CD4-positive, alpha-beta T cell (primary cell): ENCODE measurements around the gene P2RY11. TPM values are rescaled to one million over a fixed set of nuclear protein-coding genes. Genes with fewer than 3 reads are reported as not detected.

ENCODE experiments used
- ATAC-seq: fragments of 200-7000 bp; cut with Tn5 transposase; one replicate; pipeline ENCODE4 v1.10.0; 2022; ENCODE audit warnings: mild to moderate bottlenecking; ENCODE audit not compliant: poor library complexity
- CTCF ChIA-PET: fragments of 350-600 bp; sonication (Branson Sonifier 250); formaldehyde crosslinking; loops from one replicate; lab custom pipeline; 2021; ENCODE audit warnings: antibody characterized with exemption, inconsistent platforms; lab: Charles Lee
- POLR2A ChIA-PET: fragments of 350-600 bp; sonication (Branson Sonifier 250); formaldehyde crosslinking; loops from one replicate; lab custom pipeline; 2021; ENCODE audit warnings: antibody characterized with exemption, inconsistent platforms; lab: Charles Lee
- DNase-seq, 14 experiments: peaks; one replicate each; pipeline ENCODE4 v3.0.0-alpha.2; 2013 to 2020; ENCODE audit warnings: mixed read lengths in 2 of 14
- H3K27ac ChIP-seq, 2 donors: one replicate each; pipeline versions ENCODE4 v1.5.1 to v1.7.0; 2013; ENCODE audit warnings: low read length in 2 of 2, low read depth in 1 of 2, mild to moderate bottlenecking in 1 of 2
- H3K27me3 ChIP-seq, 2 experiments: 1 replicate in 1 of 2; 2 replicates in 1 of 2; pipeline versions ENCODE4 v1.6.1 to v1.7.0; 2013; ENCODE audit warnings: low read length in 2 of 2, control low read depth in 1 of 2, mild to moderate bottlenecking in 1 of 2, moderate library complexity in 1 of 2; ENCODE audit not compliant: insufficient read depth in 2 of 2, control insufficient read depth in 1 of 2
- H3K36me3 ChIP-seq: one replicate; pipeline ENCODE4 v1.6.1; 2013; ENCODE audit warnings: low read length, control low read depth; ENCODE audit not compliant: insufficient read depth
- H3K4me1 ChIP-seq: one replicate; pipeline ENCODE4 v1.6.1; 2013; ENCODE audit warnings: low read length, control low read depth; ENCODE audit not compliant: insufficient read depth
- H3K4me3 ChIP-seq: one replicate; pipeline ENCODE4 v1.5.1; 2013; ENCODE audit warnings: mild to moderate bottlenecking, low read length, moderate library complexity
- H3K9me3 ChIP-seq, 2 experiments: 1 replicate in 1 of 2; 2 replicates in 1 of 2; pipeline versions ENCODE4 v1.6.1 to v1.7.0; 2013; ENCODE audit warnings: low read length in 2 of 2, mild to moderate bottlenecking in 2 of 2, control low read depth in 1 of 2, moderate library complexity in 1 of 2; ENCODE audit not compliant: control insufficient read depth in 1 of 2, insufficient read depth in 1 of 2
- H3K27ac Mint-ChIP-seq: one replicate; pipeline ENCODE4 v1.8.0; 2020; ENCODE audit warnings: mixed read lengths
- H3K27me3 Mint-ChIP-seq: one replicate; pipeline ENCODE4 v1.8.0; 2021; ENCODE audit warnings: mixed read lengths
- H3K36me3 Mint-ChIP-seq: one replicate; pipeline ENCODE4 v1.8.0; 2021; ENCODE audit warnings: low read depth, mixed read lengths
- H3K4me1 Mint-ChIP-seq: one replicate; pipeline ENCODE4 v1.8.0; 2021; ENCODE audit warnings: low read depth, mixed read lengths
- H3K4me3 Mint-ChIP-seq: one replicate; pipeline ENCODE4 v1.8.0; 2020; ENCODE audit warnings: mild to moderate bottlenecking, mixed read lengths
- H3K9me3 Mint-ChIP-seq: one replicate; pipeline ENCODE4 v1.8.0; 2020; ENCODE audit warnings: mixed read lengths
- CTCF ChIP-seq: fragments of 200-600 bp; IDR thresholded peaks from one replicate; pipeline ENCODE4 v1.8.0; 2022; ENCODE audit warnings: antibody characterized with exemption, mild to moderate bottlenecking
- intact Hi-C, 2 experiments: fragments of 100-400 bp; cut with DNase I in 1 of 2; cut with micrococcal nuclease in 1 of 2; formaldehyde crosslinking; loops; one replicate each; pipeline versions ENCODE4 v1.15.1 to v1.9.0; 2023 to 2025; cut with DNase I, micrococcal nuclease
- total RNA-seq, 174 experiments: library from RNA in 2 of 174; stranded (reverse) in 2 of 174; gene quantifications; one replicate each; pipeline ENCODE4 v1.2.3 and lab custom pipeline; 2021 to 2026

The P2RY11 gene
- total RNA-seq, 2 experiments from 2014 or later: 88.5 to 93.9 TPM

GRCh38 chr19:10139952-10140351, 28.5 kb downstream of the P2RY11 start:
- H3K27ac Mint-ChIP-seq: peak overlapping the region; percentile 47
- Histone ChIP-seq H3K27ac (no peak overlapping the region), H3K27me3 (no peaks in the 10 kb centered on the region), H3K4me3 (no peak overlapping the region), H3K4me1 (peaks cover 73% of the 10 kb centered on the region), H3K9me3 (no peaks in the 10 kb centered on the region), H3K36me3 (peaks cover 89% of the 10 kb centered on the region)
- CTCF ChIA-PET: interaction anchor here (1.3 kb wide), 1 partner anchor 20 kb away, joined by 3 read pairs; no protein-coding TSS in a partner anchor
- no peak overlapping the region for H3K4me3 Mint-ChIP-seq
- no peaks in the 10 kb centered on the region for H3K27me3 Mint-ChIP-seq
- TF ChIP-seq CTCF: no peak
- DNase-seq: no peak
- no peak for ATAC-seq
- H3K9me3 Mint-ChIP-seq: no peaks in the 10 kb centered on the region
- H3K36me3 Mint-ChIP-seq: peaks cover 95% of the 10 kb centered on the region
- POLR2A ChIA-PET: no interaction called here
- peaks cover 36% of the 10 kb centered on the region for H3K4me1 Mint-ChIP-seq
- intact Hi-C loops: loop anchor here in 1 of 2 experiments (5.0 kb wide), 1 partner anchor 57 kb away; no protein-coding TSS in a partner anchor

DNA sequence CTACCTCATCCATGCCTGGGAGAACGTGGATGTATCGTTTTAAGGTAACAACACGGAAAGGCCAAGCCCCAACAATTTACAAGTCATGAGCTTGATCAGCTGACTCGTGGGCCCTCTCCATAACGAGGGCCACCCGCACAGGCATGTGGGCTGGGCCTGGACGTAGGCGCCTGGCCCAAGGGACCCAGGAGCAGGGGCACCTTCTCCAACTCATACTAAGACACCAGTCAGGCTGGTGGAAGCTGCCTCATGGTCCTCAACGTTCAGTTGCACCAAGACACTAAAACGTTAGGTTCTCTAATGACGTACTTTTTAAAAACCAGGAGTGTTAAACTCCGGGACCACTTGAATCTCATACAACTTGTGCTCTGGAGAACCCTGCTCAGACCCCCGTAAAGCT, 30.0 kb downstream of the P2RY11 start:
- intact Hi-C loops: loop anchor here in 1 of 2 experiments (5.0 kb wide), 1 partner anchor 56 kb away; no protein-coding TSS in a partner anchor
- Mint-ChIP-seq H3K27me3 (no peaks in the 10 kb centered on the region), H3K27ac (peak overlapping the region; percentile 95), H3K4me3 (peak overlapping the region; percentile 42), H3K4me1 (peaks cover 36% of the 10 kb centered on the region), H3K36me3 (peaks cover 95% of the 10 kb centered on the region), H3K9me3 (no peaks in the 10 kb centered on the region)
- H3K27me3 ChIP-seq: no peaks in the 10 kb centered on the region
- DNase-seq: no peak
- peaks cover 88% of the 10 kb centered on the region for H3K36me3 ChIP-seq
- TF ChIP-seq CTCF: no peak
- ATAC-seq: no peak
- peaks cover 81% of the 10 kb centered on the region for H3K4me1 ChIP-seq
- POLR2A ChIA-PET: interaction anchor here (2.1 to 2.7 kb wide), 5 partner anchors 10 to 110 kb away, joined by 8 to 28 read pairs (median 19); partner anchors contain the start of genes MRPL4 and PPAN
- no peaks in the 10 kb centered on the region for H3K9me3 ChIP-seq
- CTCF ChIA-PET: no interaction called here
- H3K4me3 ChIP-seq: no peak overlapping the region
- peak overlapping the region; percentile 86 to 90 for H3K27ac ChIP-seq

DNA sequence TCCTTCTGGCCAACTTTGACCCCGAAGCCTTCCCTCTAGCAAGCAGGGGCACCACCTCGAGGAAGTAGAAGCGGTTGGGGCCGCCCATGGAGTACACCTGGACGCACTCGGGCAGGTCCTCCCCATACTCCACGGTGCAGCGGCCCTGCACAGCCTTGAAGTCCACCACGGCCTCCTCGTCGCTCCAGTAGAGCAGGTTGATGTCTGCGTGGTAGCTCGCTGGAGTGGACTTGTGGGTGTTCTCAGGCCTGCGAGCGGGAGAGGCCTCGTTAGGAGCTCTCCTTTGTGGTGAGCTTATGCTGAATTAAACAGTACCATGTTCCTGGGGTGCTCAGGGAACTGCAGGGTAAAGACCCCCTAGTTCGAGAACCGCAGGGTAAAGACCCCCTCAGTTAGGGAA, 30.5 kb downstream of the P2RY11 start:
- intact Hi-C loops: loop anchor here (2.0 to 5.0 kb wide), 3 partner anchors 21 to 55 kb away; partner anchors contain the start of gene EIF3G (in 1 of the 2)
- DNase-seq: no peak
- Mint-ChIP-seq H3K36me3 (peaks cover 96% of the 10 kb centered on the region), H3K27me3 (no peaks in the 10 kb centered on the region), H3K27ac (peak overlapping the region; percentile 95), H3K9me3 (no peaks in the 10 kb centered on the region), H3K4me1 (peaks cover 36% of the 10 kb centered on the region), H3K4me3 (peak overlapping the region; percentile 42)
- TF ChIP-seq CTCF: no peak
- Histone ChIP-seq H3K36me3 (peaks cover 88% of the 10 kb centered on the region), H3K9me3 (no peaks in the 10 kb centered on the region), H3K27me3 (no peaks in the 10 kb centered on the region), H3K4me1 (peaks cover 81% of the 10 kb centered on the region), H3K4me3 (peak overlapping the region; percentile 36), H3K27ac (peak overlapping the region; percentile 86 to 90)
- ATAC-seq: no peak
- POLR2A ChIA-PET: interaction anchor here (1.2 to 2.7 kb wide), 12 partner anchors 10 to 110 kb away, joined by 3 to 28 read pairs (median 10); partner anchors contain the start of genes DNMT1, MRPL4 and PPAN
- CTCF ChIA-PET: interaction anchor here (1.2 to 1.8 kb wide), 2 partner anchors 21 to 23 kb away, joined by 3 to 9 read pairs; no protein-coding TSS in a partner anchor
